Thyroid gland (tissue), 4 donors: ENCODE measurements around the gene OSTF1.

Source experiments
- CTCF ChIP-seq, 6 experiments: fragments of 200-600 bp in 3 of 6; fragments of 450-650 bp in 3 of 6; sonication (generic) in 3 of 6; IDR thresholded peaks; one replicate each; pipeline ENCODE4 v1.5.1; 2016 to 2019; ENCODE audit warnings: antibody characterized with exemption in 6 of 6, mild to moderate bottlenecking in 2 of 6, inconsistent platforms in 1 of 6, moderate library complexity in 1 of 6
- POLR2A ChIP-seq, 2 donors: fragments of 450-650 bp; IDR thresholded peaks; one replicate each; pipeline ENCODE4 v1.6.1; 2017; ENCODE audit warnings: antibody characterized with exemption in 2 of 2, mild to moderate bottlenecking in 2 of 2, moderate library complexity in 1 of 2

- TF ChIP-seq CTCF (IDR thresholded peaks at IDR 0.05) (no peak), POLR2A (IDR thresholded peaks at IDR 0.05) (no peak)
Measured at GRCh38 chr9:75130172-75130571, 41.9 kb downstream of the OSTF1 start.
